ENCODE data around the gene MMEL1.
A peak's percentile ranks its signal among the peaks of the same experiment; 100 is the strongest.
"Not testable (repeated sequence)": the region's sequence is repeated elsewhere in the genome, so short reads cannot be mapped to it uniquely, and the experiment has no call there.

MMEL1 gene

DNA sequence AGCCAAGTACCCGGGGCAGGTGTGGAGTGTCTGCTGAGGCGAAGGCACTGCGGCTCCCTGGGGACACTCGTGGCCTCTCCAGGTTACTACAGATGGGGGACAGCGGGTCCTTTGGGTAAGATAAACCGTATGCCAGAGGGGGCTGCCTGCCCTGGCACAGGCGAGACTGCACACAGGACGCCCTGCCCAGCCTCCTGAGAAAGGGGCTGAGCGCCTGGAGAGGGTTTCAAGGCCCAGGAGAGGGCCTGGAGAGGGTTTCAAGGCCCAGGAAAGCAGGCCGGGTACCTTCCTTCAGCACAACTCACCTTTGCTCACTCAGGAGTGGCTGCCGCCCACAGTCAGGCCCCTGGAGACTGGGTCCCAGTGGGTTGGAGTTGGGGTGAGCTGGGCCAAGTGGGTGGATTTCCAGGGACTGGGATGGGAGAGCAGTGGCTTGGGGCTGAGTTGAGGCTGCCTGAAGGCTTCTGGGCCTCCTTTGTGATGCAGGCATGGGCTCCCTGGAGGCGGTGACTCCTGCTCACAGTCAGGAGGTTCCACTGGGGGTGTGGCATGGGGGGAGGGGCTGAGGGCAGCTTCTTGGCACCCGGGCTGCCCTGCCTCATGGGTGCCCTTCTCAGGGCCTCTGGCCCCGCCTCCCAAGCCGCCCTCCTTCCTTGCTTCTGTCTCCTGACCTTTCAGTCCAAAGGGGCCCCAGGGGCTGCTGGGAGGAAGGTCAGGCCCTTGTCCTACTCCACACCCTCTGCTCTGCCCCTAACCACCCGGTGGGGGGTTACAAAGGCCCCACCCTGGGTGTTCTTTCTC is at the start of gene MMEL1:
Gene MMEL1 (minus strand): TSS at position 456 of the 801 bp plus-strand sequence. CDS start 3,532 bp downstream, outside the sequence.
- DNase-seq: no peak

DNA sequence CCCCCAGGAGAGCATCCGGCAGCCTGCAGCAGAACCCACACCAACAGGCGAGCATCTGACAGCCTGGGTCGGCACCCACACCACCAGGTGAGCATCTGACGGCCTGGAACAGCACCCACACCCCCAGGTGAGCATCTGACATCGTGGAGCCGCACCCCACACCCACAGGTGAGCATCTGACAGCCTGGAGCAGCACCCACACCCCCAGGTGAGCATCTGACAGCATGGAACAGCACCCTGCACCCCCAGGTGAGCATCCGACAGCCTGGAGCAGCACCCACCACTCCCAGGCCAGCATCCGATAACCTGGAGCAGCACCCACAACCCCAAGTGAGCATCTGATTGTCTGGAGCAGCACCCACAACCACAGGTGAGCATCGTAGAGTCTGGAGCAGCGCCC is 43.9 kb upstream of the MMEL1 start:
- DNase-seq: not testable (repeated sequence)

DNA sequence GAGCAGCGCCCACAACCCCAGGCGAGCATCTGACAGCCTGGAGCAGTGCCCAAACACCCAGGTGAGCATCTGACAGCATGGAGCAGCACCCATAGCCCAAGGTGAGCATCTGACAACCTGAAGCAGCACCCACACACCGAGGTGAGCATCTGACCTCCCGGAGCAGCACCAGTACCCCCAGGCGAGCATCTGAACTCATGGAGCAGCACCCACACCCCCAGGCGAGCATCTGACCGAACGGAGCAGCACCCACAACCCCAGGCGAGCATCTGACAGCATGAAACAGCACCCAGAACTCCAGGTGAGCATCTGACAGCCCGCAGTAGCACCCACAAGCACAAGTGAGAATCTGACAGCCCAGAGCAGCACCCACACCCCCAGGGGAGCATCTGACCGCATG is 38.8 kb upstream of the MMEL1 start:
- not testable (repeated sequence) for DNase-seq

GRCh38 chr1:2659806-2660205 is 27.0 kb upstream of the MMEL1 start:
- not testable (repeated sequence) for DNase-seq

DNA sequence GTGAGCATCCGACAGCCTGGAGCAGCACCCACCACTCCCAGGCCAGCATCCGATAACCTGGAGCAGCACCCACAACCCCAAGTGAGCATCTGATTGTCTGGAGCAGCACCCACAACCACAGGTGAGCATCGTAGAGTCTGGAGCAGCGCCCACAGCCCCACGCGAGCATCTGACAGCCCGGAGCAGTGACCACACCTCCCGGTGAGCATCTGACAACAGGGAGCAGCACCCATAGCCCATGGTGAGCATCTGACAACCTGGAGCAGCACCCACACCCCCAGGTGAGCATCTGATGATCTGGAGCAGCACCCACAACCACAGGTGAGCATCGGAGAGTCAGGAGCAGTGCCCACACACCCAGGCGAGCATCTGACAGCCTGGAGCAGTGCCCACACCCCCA is 25.1 kb upstream of the MMEL1 start:
- not testable (repeated sequence) for DNase-seq

DNA sequence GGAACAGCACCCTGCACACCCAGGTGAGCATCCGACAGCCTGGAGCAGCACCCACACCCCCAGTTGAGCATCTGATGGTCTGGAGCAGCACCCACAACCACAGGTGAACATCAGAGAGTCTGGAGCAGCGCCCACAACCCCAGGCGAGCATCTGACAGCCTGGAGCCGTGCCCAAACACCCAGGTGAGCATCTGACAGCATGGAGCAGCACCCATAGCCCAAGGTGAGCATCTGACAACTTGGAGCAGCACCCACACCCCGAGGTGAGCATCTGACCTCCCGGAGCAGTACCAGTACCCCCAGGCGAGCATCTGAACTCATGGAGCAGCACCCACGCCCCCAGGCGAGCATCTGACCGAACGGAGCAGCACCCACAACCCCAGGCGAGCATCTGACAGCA is 24.3 kb upstream of the MMEL1 start:
- DNase-seq: not testable (repeated sequence)

DNA sequence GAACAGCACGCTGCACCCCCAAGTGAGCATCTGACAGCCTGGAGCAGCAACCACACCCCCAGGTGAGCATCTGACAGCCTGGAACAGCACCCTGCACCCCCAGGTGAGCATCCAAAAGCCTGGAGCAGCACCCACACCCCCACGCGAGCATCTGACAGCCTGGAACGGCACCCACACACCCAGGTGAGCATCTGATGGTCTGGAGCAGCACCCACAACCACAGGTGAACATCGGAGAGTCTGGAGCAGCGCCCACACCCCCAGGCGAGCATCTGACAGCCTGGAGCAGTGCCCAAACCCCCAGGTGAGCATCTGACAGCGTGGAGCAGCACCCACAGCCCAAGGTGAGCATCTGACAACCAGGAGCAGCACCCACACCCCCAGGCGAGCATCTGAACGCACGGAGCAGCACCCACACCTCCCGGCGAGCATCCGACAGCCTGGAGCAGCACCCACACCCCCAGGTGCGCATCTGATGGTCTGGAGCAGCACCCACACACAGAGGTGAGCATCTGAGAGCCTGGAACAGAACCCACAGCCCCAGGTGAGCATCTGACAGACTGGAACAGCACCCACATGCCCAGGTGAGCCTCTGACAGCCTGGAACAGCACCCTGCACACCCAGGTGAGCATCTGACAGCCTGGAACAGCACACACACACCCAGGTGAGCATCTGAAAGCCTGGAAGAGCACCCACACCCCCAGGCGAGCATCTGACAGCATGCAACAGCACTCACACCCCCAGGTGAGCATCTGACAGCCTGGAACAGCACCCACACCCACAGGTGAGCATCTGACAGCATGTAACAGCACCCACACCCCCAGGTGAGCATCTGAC is 23.0 kb upstream of the MMEL1 start:
- DNase-seq: not testable (repeated sequence)

DNA sequence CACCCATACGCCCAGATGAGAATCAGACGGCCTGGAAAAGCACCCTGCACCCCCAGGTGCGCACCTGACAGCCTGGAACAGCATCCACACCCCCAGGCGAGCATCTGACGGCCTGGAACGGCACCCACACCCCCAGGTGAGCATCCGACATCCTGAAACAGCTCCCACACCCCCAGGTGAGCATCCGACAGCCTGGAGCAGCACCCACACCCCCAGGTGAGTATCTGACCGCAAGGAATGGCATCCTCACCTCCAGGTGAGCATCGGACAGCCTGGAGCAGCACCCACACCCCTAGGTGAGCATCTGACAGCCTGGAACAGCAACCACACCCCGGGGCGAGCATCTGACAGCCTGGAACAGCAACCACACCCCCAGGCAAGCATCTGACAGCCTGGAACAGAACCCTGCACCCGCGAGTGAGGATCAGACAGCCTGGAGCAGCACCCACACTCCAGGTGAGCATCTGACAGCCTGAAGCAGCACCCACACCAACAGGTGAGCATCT is 21.7 kb upstream of the MMEL1 start:
- not testable (repeated sequence) for DNase-seq

- not testable (repeated sequence) for DNase-seq
Measured at GRCh38 chr1:2653741-2654442, 21.1 kb upstream of the MMEL1 start.

DNA sequence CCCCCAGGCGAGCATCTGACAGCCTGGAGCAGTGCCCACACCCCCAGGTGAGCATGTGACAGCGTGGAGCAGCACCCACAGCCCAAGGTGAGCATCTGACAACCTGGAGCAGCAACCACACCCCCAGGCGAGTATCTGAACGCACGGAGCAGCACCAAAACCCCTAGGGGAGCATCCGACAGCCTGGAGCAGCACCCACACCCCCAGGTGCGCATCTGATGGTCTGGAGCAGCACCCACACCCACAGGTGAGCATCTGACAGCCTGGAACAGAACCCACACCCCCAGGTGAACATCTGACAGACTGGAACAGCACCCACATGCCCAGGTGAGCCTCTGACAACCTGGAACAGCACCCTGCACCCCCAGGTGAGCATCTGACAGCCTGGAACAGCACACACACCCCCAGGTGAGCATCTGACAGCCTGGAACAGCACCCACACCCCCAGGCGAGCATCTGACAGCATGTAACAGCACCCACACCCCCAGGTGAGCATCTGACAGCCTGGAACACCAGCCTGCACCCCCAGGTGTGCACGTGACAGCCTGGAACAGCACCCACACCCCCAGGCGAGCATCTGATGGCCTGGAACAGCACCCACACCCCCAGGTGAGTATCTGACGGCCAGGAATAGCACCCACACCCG is 20.2 kb upstream of the MMEL1 start:
- not testable (repeated sequence) for DNase-seq

DNA sequence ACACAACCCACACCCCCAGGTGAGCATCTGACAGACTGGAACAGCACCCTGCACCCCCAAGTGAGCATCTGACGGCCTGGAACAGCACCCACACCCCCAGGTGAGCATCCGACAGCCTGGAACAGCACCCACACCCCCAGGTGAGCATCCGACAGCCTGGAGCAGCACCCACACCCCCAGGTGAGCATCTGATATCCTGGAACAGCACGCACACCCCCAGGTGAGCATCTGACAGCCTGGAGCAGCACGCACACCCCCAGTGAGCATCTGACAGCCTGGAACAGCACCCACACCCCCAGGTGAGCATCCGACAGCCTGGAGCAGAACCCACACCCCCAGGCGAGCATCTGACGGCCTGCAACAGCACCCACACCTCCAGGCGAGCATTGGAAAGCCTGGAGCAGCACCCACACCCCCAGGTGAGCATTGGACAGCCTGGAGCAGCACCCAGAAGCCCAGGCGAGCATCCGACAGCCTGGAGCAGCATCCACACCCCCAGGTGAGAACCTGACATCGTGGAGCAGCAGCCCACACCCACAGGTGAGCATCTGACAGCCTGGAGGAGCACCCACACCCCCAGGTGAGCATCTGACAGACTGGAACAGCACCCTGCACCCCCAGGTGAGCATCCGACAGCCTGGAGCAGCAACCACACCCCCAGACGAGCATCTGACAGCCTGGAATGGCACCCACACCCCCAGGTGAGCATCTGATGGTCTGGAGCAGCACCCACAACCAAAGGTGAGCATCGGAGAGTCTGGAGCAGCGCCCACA is 19.5 kb upstream of the MMEL1 start:
- not testable (repeated sequence) for DNase-seq

GRCh38 chr1:2650967-2651645 is 18.3 kb upstream of the MMEL1 start:
- no peak for DNase-seq

DNA sequence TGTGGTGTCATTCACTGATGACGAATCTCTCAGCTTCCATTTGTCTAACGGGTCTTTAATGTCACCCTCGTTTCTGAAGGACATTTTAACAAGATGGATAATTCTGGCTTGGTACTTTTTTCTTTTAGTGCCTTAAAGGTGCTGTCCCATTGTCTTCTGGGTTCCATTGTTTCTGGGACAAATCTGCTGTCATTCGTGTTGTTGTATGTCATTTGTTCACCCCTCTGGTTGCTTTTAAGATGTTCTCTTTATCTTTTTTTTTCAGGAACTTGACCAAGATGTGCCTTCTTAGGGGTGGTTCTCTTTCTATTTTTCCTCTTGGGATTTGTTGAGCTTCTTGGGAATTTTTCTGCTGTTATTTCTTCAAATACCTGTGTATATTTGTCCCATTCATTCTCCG is 14.0 kb upstream of the MMEL1 start:
- no peak for DNase-seq

DNA sequence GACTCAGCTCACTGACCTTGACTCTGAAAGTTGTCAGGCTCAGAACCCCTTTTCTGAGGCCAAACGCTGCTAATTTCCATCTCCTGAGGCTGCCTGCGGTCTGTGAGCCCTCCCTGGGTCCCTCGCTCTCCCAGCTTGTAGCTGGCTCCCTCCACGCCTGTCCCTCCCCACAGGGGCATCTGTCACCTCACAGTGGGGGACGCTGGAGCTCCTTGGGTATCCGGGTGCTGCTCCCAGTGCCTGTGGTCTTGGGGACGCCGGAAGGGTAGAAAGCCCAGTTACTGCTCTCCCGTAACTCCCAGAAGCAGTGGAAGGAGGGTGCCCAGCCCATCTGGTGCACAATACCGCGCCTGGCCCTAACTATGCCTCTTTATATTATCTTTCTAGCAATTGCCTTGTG is 13.0 kb upstream of the MMEL1 start:
- DNase-seq: no peak

DNA sequence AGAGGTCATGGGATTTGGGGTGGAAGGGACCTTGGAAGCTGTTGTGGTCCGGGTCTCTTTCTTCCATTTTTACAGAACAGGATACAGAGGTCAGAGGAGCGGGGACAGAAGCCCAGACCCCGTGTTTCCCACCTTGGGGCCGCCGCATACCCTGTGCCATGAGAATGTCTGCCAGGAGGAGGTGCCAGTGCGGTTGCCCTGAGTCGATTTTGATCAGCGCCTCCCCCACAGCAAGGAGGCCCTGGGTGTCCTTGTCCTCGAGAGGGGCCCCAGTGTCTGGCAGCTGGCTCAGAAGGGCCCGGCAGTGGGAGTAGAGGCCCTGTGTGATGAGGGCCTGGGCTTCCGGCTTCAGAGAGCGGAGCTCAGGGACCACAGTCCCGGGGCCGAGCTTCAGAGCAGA is 12.3 kb upstream of the MMEL1 start:
- DNase-seq: no peak

DNA sequence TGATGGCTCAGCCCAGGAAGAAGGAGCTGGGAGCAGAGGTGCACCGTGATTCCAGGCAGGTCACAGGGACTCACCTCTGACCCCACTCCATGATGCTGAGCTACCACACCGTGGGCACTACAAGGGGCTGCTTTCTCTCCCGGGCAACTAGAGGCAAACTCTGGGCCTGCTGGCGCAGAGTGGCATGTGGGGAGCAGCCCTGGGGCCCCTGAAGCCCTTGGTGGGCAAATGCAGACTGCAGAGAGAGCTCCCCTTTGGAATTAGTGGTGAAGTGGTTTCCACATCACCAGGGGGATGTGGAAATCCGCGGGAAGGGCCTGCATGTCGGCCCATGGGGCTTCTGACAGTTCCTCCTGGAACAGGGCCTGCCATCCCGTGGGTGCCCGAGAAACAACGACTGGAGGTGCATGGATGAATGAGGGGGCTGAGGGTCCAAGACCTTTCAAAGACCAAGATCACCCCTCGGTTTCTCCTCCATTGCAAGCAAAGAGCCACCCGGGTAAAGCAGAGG is 11.8 kb upstream of the MMEL1 start:
- no peak for DNase-seq

DNA sequence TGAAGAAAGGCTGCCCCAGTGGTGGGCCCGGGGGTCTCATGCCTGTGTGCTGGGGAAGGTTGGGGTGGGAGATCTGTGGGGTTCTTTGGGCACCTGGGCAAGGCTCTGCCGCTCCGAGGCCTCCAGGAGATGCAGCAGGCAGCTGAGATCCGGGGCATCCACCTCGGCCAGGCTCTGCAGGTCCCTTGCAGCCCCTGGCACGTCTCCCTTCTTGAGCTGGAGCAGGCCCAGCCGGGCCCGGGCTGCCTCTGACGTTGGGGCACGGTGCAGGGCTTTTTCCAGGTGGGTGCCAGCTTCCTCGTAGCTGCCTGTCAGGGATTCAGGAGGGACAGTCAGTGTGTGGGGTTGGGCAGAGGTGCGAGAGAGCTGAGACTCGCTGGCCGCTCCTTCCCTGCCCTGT is 11.4 kb upstream of the MMEL1 start:
- no peak for DNase-seq

GRCh38 chr1:2643414-2644077 is 10.7 kb upstream of the MMEL1 start:
- DNase-seq: no peak

GRCh38 chr1:2642560-2643413 is 10.0 kb upstream of the MMEL1 start:
- peak; percentile 59 for DNase-seq

All from NCI-H1417 treated with DMSO at 0.1 percent for 48 hours (cell line).